GM12865 (cell line): ENCODE data around the gene FNDC7.

ENCODE experiments used
- DNase-seq: peaks from one replicate; pipeline ENCODE4 v3.0.0; 2010; ENCODE audit warnings: low read depth
- H3K4me3 ChIP-seq: 2 replicates; pipeline ENCODE4 v1.5.1; 2011; ENCODE audit warnings: mild to moderate bottlenecking, low read depth, low read length, control low read depth
- TF ChIP-seq, protein P1 (sequence below): IDR thresholded peaks from 2 replicates; pipeline ENCODE4 v1.5.1; 2011; ENCODE audit warnings: low read length, control low read depth, low read depth, inconsistent platforms; ENCODE audit not compliant: insufficient read depth; ENCODE audit errors: missing control alignments

The FNDC7 gene

DNA sequence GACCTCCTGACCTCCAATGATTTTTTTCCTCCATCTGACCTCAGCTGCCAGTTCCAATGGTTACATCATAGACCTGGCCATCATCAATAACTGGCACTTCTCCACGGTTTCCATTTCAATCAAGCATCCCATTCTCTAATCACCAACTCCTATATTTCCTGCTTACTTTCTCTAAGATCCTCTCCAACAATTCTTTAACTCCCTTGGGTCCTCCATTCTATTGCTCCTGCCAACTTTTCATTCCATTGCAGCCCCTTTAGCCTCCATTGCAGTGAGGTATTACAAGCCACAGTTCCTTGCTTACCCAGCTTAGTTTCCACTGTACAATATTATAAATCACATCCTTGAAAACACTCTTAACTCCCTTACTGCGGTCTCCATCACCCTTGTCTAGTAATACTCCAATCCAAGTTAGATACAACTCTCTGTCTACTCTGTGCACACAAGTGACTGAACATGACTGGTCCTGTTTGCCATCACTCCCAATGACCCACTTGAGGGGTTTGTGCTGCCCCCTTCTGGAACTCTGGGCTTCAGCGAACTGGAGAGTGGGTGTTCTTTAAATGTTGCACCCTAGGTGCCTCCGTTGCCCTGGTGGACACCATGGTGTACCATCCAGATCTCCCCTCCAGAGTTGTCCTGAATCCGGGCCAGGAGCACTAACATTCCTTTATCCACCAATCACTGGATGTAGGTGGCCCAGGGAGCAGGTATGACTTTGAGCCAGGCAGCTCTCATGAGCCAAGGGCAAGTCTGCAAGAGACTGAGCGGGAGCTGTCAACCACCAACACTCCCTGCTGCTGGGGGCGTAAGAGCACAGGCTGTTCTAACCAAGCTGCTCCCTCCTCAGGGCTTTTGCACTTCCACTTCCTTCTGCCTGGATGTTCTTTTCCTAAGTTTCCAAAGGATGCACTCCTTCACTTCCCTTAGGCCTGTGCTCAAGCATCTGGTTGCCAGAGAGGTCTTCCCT is 3.7 kb upstream of the FNDC7 start:
- TF ChIP-seq, protein P1, sequence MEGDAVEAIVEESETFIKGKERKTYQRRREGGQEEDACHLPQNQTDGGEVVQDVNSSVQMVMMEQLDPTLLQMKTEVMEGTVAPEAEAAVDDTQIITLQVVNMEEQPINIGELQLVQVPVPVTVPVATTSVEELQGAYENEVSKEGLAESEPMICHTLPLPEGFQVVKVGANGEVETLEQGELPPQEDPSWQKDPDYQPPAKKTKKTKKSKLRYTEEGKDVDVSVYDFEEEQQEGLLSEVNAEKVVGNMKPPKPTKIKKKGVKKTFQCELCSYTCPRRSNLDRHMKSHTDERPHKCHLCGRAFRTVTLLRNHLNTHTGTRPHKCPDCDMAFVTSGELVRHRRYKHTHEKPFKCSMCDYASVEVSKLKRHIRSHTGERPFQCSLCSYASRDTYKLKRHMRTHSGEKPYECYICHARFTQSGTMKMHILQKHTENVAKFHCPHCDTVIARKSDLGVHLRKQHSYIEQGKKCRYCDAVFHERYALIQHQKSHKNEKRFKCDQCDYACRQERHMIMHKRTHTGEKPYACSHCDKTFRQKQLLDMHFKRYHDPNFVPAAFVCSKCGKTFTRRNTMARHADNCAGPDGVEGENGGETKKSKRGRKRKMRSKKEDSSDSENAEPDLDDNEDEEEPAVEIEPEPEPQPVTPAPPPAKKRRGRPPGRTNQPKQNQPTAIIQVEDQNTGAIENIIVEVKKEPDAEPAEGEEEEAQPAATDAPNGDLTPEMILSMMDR: peak; percentile 47
- no peak overlapping the region for H3K4me3 ChIP-seq
- peak; percentile 54 for DNase-seq

DNA sequence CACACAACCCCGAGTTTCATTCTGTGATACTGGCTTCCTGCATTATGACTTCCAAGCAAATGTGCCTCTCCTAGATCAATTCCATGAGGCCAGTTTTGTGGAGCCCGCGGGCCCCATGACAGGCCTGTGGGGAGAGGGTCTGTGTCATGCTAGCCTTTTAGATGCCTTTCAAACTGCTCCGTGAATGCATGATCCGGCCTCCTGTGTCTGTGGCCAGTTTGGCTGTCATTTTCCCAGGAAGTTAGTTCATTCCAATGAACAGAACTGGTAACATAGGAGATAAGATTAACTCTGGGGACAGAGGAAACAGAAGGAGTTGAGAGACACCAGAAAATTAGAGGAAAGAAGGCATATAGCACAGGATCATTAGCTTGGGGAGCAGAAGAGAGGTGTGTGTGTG is 3.2 kb downstream of the FNDC7 start:
- TF ChIP-seq, protein P1: no peak
- H3K4me3 ChIP-seq: no peak overlapping the region
- no peak for DNase-seq

DNA sequence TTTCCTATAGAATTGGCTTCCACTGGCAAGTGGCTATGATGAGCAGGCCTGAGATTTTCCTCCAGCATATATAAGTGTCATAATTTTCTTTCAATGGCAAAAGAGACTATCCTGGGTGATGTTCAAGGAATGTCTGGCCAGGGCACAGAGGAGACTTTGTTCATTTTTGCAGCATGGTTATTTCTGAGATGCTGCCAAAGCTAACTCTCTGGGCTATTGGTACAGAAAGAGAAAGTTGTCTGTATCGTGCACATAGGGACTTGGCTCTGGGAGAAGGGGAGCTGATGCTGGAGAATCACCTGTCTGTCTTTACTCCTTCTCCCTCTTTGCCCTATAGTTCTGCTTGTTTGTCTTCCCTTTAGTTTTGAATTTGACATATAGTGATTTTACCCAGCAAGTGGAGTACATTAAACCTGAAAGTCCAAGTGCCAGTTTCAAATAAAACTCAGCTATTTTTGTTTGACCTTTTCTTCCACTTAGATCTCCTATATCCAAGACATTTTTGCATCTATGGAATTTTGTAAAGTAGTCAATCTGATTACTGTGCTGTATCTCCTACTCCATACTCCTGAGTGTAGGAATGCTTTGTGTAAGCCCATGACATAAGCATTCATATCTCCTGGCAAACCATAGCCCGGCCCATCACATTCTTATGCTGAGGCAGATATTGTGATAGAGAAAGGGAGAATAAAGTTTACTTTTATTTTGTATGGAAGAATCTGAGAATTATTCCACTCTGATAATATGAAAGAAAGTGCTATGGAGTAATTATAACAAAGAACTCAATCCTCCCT is 3.9 kb downstream of the FNDC7 start:
- no peak for DNase-seq
- H3K4me3 ChIP-seq: no peak overlapping the region
- TF ChIP-seq, protein P1: no peak

DNA sequence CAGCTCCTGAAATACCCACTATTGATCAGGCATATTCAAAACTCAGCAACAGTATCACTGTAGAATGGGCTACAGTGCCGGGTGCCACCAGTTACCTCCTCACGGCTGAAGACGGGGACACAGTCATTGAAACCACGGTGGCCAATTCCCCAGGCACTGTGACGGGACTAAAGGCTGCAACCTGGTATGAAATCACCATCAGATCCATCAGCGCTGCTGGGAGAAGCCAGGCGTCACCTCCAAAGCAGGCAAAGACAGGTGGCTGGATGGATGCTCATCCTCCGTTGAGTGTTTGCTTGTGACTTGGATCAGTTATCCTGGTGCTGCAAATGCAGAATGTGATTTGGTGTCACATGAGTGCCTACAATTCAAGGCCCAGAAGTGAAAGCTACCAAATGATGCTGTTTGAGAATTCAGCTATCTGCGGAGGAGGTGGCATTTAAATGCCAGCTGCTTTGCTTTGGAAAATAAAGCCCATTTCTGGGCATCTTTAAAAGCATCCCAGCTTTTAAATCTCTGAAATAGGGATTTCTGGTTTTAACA is 5.1 kb downstream of the FNDC7 start:
- no peak overlapping the region for H3K4me3 ChIP-seq
- DNase-seq: no peak
- TF ChIP-seq, protein P1: no peak

DNA sequence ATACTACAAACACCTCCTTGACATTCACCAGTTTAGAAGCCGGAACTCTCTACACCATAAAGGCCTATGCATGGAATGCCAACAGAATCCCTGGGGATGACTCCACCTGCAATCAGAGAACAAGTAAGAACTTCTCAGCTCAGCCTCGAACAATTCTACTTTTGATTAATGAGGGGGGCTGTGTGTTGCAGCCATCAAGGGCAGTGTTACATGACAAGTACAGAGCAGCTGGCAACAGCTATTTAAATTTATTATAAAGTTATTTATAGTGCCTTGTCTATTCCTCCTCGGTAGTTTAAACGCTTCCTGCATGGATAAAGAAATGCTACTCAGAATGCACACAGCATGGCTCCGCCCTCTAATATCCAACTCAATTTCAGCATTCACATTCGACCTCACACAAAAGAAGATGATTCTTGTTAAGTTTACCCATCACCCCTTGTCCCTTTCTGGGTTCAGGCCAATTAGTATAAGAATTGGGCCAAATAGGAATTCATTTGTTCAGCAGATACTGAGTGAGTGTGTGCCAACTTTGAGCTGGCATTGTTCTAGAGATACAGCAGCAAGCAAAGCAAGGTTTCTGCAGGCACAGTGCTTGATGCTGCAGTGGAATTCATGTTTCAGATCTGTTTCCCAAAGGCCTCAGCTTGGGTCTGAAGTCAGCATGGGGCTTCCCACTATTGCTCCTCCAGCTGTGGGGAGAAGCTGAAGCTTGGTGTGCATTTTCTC is 6.4 kb downstream of the FNDC7 start:
- no peak for DNase-seq
- TF ChIP-seq, protein P1: no peak
- H3K4me3 ChIP-seq: no peak overlapping the region

DNA sequence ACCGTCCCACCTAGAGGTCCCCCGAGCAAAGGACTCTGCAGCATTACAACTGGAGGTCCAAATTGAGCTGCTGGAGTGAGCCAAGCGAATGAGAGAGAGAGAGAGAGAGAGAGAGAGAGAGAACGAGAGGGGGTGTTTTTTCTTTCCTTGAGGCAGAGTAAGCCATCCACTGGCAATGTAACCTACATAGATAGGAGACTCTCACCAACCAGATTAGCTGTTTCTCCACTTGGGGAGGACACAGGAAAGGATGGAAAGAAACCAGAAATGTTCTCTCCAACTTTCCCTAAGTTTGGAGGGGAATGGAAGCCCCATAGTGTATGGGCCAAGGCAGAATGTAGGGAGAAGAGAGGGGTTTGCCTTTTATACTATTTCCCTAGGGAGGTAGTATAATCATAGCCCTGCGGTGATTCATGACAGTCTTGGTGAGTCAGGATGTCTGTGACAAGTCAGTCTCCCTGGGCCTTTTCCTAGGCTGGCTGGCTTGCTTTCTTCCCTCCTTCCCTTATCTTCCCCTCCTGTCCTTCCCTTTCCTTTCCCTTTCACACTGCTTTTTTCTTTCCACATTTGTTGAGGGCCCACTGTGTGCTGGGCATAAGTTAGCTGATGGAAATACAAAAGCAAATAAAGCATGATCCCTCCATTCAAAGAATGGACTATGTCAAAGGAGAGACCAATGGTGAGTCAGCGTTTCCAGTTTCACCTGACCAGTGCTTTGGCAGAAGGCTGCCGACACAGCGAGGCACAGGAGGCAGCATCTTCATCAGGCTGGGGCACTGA is 7.1 kb downstream of the FNDC7 start:
- DNase-seq: no peak
- no peak overlapping the region for H3K4me3 ChIP-seq
- TF ChIP-seq, protein P1: no peak
